ENCODE measurements around the gene COX5A. TPM values are rescaled to one million over a fixed set of nuclear protein-coding genes. Genes with fewer than 3 reads are reported as not detected.

The COX5A gene
- total and polyA plus RNA-seq, 3 donors from 2014 or later, result 77.4 to 426 (median 107) TPM

GRCh38 chr15:74906067-74906449 lies 31.8 kb downstream of the COX5A start:
- Histone ChIP-seq H3K36me3 (ENCODE audit: low read depth, missing control alignments) (no peaks in the 10 kb centered on the region), H3K9me3 (no peaks in the 10 kb centered on the region), H3K4me1 (peaks cover 16% of the 10 kb centered on the region), H3K27me3 (no peaks in the 10 kb centered on the region), H3K27ac (peak overlapping the region; percentile 77 to 84), H3K4me3 (peak overlapping the region; percentile 80 to 81)
- intact Hi-C loops (cut with DNase I; ENCODE audit: low total_unique reads), result no loop called here
- WGBS, 2 donors, result 0 to 1% methylated on average over 8 to 20 of the region's 20 CpGs
- TF ChIP-seq CTCF (IDR thresholded peaks at IDR 0.05) (no peak), POLR2A (IDR thresholded peaks at IDR 0.05) (no peak)
- DNase-seq, result peak; percentile 42

GRCh38 chr15:74904190-74904805 lies 33.6 kb downstream of the COX5A start:
- Histone ChIP-seq H3K27me3 (no peaks in the 10 kb centered on the region), H3K4me3 (no peak overlapping the region), H3K9me3 (no peaks in the 10 kb centered on the region), H3K36me3 (ENCODE audit: low read depth, missing control alignments) (no peaks in the 10 kb centered on the region), H3K4me1 (peaks cover 16% of the 10 kb centered on the region), H3K27ac (no peak overlapping the region)
- intact Hi-C loops (cut with DNase I; ENCODE audit: low total_unique reads), result no loop called here
- TF ChIP-seq POLR2A (IDR thresholded peaks at IDR 0.05), result no peak
- no peak for TF ChIP-seq CTCF (IDR thresholded peaks at IDR 0.05)
- 86 to 89% methylated on average over 7 of the region's 7 CpGs for WGBS, 2 donors
- DNase-seq, result no peak

GRCh38 chr15:74903676-74904075 lies 34.2 kb downstream of the COX5A start:
- H3K27ac ChIP-seq, result no peak overlapping the region
- no peaks in the 10 kb centered on the region for H3K9me3 ChIP-seq
- TF ChIP-seq POLR2A (IDR thresholded peaks at IDR 0.05) (no peak), CTCF (IDR thresholded peaks at IDR 0.05) (no peak)
- H3K36me3 ChIP-seq (ENCODE audit: low read depth, missing control alignments), result no peaks in the 10 kb centered on the region
- H3K27me3 ChIP-seq, result no peaks in the 10 kb centered on the region
- H3K4me3 ChIP-seq, result no peak overlapping the region
- 76 to 93% methylated on average over 1 of the region's 1 CpG for WGBS, 2 donors
- H3K4me1 ChIP-seq, result peaks cover 16% of the 10 kb centered on the region
- DNase-seq, result no peak
- intact Hi-C loops (cut with DNase I; ENCODE audit: low total_unique reads), result no loop called here

- TF ChIP-seq POLR2A (IDR thresholded peaks at IDR 0.05) (no peak), CTCF (IDR thresholded peaks at IDR 0.05) (no peak)
- peaks cover 16% of the 10 kb centered on the region for H3K4me1 ChIP-seq
- intact Hi-C loops (cut with DNase I; ENCODE audit: low total_unique reads), result no loop called here
- no peak overlapping the region for H3K27ac ChIP-seq
- no peak for DNase-seq
- WGBS, 2 donors, result 74 to 79% methylated on average over 3 to 4 of the region's 4 CpGs
- no peaks in the 10 kb centered on the region for H3K36me3 ChIP-seq (ENCODE audit: low read depth, missing control alignments)
- no peaks in the 10 kb centered on the region for H3K9me3 ChIP-seq
- no peak overlapping the region for H3K4me3 ChIP-seq
- H3K27me3 ChIP-seq, result no peaks in the 10 kb centered on the region
These were observed 35.4 kb downstream of the COX5A start for GRCh38 chr15:74902295-74903075.

Data from testis (tissue), 3 donors.